ENCODE measurements around the gene ADAMTS16. TPM values are rescaled to one million over a fixed set of nuclear protein-coding genes. Genes with fewer than 3 reads are reported as not detected.

Gene ADAMTS16
- total and polyA plus RNA-seq, 2 experiments from 2014 or later: 2.2 to 5.9 TPM

DNA sequence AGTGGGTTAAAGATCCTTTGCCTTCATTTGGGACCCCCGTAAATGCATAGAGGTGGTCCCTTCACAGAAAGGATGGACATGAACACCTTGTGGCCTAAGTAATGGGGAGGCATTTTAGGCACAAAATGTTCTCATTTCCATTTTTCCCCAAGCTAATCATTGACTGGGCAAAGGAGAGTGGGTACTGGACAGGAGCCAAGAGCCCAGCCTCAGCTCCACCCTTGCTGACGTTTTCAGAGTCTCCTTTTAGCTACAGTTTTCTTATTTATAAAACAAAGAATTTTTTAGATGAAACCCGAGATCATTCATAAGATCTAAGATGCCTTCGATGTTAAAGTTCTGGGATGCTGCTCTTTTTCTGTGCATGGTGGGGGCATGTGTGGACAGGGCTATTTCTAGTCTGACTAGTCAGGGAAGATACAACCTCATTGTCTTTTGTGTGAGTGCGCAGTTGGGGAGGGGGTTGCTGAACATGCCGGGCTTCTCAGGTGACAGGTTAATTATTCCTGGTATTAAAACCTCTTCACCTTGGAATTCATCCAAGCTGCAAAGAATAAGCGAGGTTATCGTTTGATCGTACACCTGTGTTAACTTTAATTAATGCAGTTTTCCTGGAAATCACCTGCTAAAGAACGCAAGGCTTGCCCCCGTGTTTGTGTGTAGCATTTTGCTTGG is 48.4 kb downstream of the ADAMTS16 start:
- no peaks in the 10 kb centered on the region for H4K20me1 ChIP-seq (ENCODE audit: insufficient read depth, poor library complexity, severe bottlenecking)
- no peak overlapping the region for H3K4me2 ChIP-seq
- DNase-seq (ENCODE audit: low spot score): no peak
- H3K4me1 ChIP-seq (ENCODE audit: insufficient read depth): no peaks in the 10 kb centered on the region
- 85% methylated on average over 11 of the region's 11 CpGs for WGBS (ENCODE audit: low lambda C conversion rate, missing lambda C conversion rate)
- no peaks in the 10 kb centered on the region for H3K9me2 ChIP-seq (replicated peaks; ENCODE audit: insufficient read depth)
- no peak overlapping the region for H3K4me3 ChIP-seq
- no peaks in the 10 kb centered on the region for H3K27me3 ChIP-seq
- TF ChIP-seq EZH2phosphoT487 (IDR thresholded peaks at IDR 0.05; ENCODE audit: low read depth, severe bottlenecking, unreplicated experiment) (no peak), EZH2 (IDR thresholded peaks at IDR 0.05; ENCODE audit: borderline replicate concordance) (no peak)
- TF ChIP-seq, protein P1, sequence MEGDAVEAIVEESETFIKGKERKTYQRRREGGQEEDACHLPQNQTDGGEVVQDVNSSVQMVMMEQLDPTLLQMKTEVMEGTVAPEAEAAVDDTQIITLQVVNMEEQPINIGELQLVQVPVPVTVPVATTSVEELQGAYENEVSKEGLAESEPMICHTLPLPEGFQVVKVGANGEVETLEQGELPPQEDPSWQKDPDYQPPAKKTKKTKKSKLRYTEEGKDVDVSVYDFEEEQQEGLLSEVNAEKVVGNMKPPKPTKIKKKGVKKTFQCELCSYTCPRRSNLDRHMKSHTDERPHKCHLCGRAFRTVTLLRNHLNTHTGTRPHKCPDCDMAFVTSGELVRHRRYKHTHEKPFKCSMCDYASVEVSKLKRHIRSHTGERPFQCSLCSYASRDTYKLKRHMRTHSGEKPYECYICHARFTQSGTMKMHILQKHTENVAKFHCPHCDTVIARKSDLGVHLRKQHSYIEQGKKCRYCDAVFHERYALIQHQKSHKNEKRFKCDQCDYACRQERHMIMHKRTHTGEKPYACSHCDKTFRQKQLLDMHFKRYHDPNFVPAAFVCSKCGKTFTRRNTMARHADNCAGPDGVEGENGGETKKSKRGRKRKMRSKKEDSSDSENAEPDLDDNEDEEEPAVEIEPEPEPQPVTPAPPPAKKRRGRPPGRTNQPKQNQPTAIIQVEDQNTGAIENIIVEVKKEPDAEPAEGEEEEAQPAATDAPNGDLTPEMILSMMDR (IDR thresholded peaks at IDR 0.05; ENCODE audit: poor library complexity): no peak
- H3K79me2 ChIP-seq: no peaks in the 10 kb centered on the region
- H2AFZ ChIP-seq: no peak overlapping the region
- H3K36me3 ChIP-seq (replicated peaks; ENCODE audit: insufficient read depth, low read depth): no peaks in the 10 kb centered on the region
- no peak overlapping the region for H3K27ac ChIP-seq
- H3K9me3 ChIP-seq (ENCODE audit: low read depth): no peaks in the 10 kb centered on the region

DNA sequence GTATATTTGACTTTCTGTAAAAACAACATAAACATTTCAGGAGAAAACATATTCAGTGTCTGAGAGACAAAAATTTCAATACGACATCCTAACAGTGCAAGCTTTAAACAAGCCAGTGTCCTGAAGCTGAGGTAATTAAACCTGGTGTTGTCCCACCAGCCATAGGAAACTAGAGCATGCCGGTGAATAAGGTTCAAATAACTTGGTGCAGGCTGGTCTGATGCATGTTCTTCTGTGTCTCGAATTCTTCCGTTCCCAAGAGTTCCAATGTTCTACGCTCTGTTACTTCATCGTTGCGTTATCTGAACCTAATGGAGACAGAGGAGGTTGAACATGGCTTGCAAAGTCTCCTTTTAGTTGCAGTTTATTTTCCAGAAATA is 48.9 kb downstream of the ADAMTS16 start:
- WGBS (ENCODE audit: low lambda C conversion rate, missing lambda C conversion rate): 97% methylated on average over 7 of the region's 7 CpGs

DNA sequence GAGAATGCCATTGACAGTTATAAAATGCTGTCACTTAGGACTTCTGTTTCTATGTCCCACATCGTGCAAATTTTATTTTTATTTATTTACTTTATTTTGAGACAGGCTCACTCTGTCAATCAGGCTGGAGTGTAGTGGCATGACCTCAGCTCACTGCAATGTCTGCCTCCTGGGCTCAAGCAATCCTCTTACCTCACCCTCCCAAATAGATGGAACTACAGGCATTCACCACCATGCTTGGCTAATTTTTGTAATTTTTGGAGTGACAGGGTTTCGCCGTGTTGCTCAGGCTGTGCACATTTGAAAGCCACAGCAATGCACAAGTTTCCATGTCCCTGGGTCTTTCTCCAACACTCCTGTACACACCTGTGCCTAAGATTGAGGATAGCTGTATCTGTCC is 51.8 kb downstream of the ADAMTS16 start:
- no peaks in the 10 kb centered on the region for H3K79me2 ChIP-seq
- H3K4me3 ChIP-seq: no peak overlapping the region
- TF ChIP-seq, protein P1 (IDR thresholded peaks at IDR 0.05; ENCODE audit: poor library complexity): no peak
- TF ChIP-seq EZH2phosphoT487 (IDR thresholded peaks at IDR 0.05; ENCODE audit: low read depth, severe bottlenecking, unreplicated experiment) (no peak), EZH2 (IDR thresholded peaks at IDR 0.05; ENCODE audit: borderline replicate concordance) (no peak)
- WGBS (ENCODE audit: low lambda C conversion rate, missing lambda C conversion rate): 94% methylated on average over 3 of the region's 3 CpGs
- H4K20me1 ChIP-seq (ENCODE audit: insufficient read depth, poor library complexity, severe bottlenecking): no peaks in the 10 kb centered on the region
- H3K4me1 ChIP-seq (ENCODE audit: insufficient read depth): no peaks in the 10 kb centered on the region
- no peak overlapping the region for H2AFZ ChIP-seq
- H3K4me2 ChIP-seq: no peak overlapping the region
- no peaks in the 10 kb centered on the region for H3K27me3 ChIP-seq
- no peak for DNase-seq (ENCODE audit: low spot score)
- no peak overlapping the region for H3K27ac ChIP-seq
- H3K36me3 ChIP-seq (replicated peaks; ENCODE audit: insufficient read depth, low read depth): no peaks in the 10 kb centered on the region
- H3K9me2 ChIP-seq (replicated peaks; ENCODE audit: insufficient read depth): no peaks in the 10 kb centered on the region
- no peaks in the 10 kb centered on the region for H3K9me3 ChIP-seq (ENCODE audit: low read depth)

More for the DNA sequence above, 48.9 kb downstream of the ADAMTS16 start:
- Histone ChIP-seq H3K4me3 (no peak overlapping the region), H3K9me2 (replicated peaks; ENCODE audit: insufficient read depth) (no peaks in the 10 kb centered on the region), H4K20me1 (ENCODE audit: insufficient read depth, poor library complexity, severe bottlenecking) (no peaks in the 10 kb centered on the region), H3K4me2 (no peak overlapping the region), H2AFZ (no peak overlapping the region), H3K4me1 (ENCODE audit: insufficient read depth) (no peaks in the 10 kb centered on the region), H3K27ac (no peak overlapping the region), H3K9me3 (ENCODE audit: low read depth) (no peaks in the 10 kb centered on the region), H3K36me3 (replicated peaks; ENCODE audit: insufficient read depth, low read depth) (no peaks in the 10 kb centered on the region), H3K79me2 (no peaks in the 10 kb centered on the region), H3K27me3 (no peaks in the 10 kb centered on the region)
- DNase-seq (ENCODE audit: low spot score): no peak
- TF ChIP-seq EZH2 (IDR thresholded peaks at IDR 0.05; ENCODE audit: borderline replicate concordance) (no peak), EZH2phosphoT487 (IDR thresholded peaks at IDR 0.05; ENCODE audit: low read depth, severe bottlenecking, unreplicated experiment) (no peak)
- TF ChIP-seq, protein P1 (IDR thresholded peaks at IDR 0.05; ENCODE audit: poor library complexity): no peak

Measured in hepatocyte (in vitro differentiated cells).